Endothelial cell of hepatic sinusoid (primary cell): ENCODE data around the gene CMSS1.

ENCODE experiments used
- in situ Hi-C: cut with HindIII; loops from 2 replicates; pipeline ENCODE4 v1.10.0; 2017; ENCODE audit warnings: low sequenced_read_pairs

The CMSS1 gene

GRCh38 chr3:99817437-99818240 lies at the start of gene CMSS1:
Gene CMSS1, plus strand, starts transcription at chr3:99817862.
- in situ Hi-C loops: no loop called here

GRCh38 chr3:99768126-99768525 lies 49.5 kb upstream of the CMSS1 start:
- in situ Hi-C loops: no loop called here

GRCh38 chr3:99768808-99769501 lies 48.7 kb upstream of the CMSS1 start:
- in situ Hi-C loops: no loop called here

- in situ Hi-C loops: no loop called here
Measured at GRCh38 chr3:99772171-99772570, 45.5 kb upstream of the CMSS1 start.

- in situ Hi-C loops: no loop called here
Measured at GRCh38 chr3:99772671-99773070, 45.0 kb upstream of the CMSS1 start.

- in situ Hi-C loops: no loop called here
Measured at GRCh38 chr3:99774467-99774866, 43.2 kb upstream of the CMSS1 start.

- in situ Hi-C loops: no loop called here
Measured at GRCh38 chr3:99776516-99777209, 41.0 kb upstream of the CMSS1 start.

- in situ Hi-C loops: no loop called here
Measured at GRCh38 chr3:99777210-99777549, 40.5 kb upstream of the CMSS1 start.

- in situ Hi-C loops: no loop called here
Measured at GRCh38 chr3:99777708-99778107, 40.0 kb upstream of the CMSS1 start.

GRCh38 chr3:99780749-99781148 lies 36.9 kb upstream of the CMSS1 start:
- in situ Hi-C loops: no loop called here

- in situ Hi-C loops: no loop called here
Measured at GRCh38 chr3:99781761-99782160, 35.9 kb upstream of the CMSS1 start.

GRCh38 chr3:99783011-99783573 lies 34.6 kb upstream of the CMSS1 start:
- in situ Hi-C loops: no loop called here

- in situ Hi-C loops: no loop called here
Measured at GRCh38 chr3:99789011-99789721, 28.5 kb upstream of the CMSS1 start.

GRCh38 chr3:99794485-99794884 lies 23.2 kb upstream of the CMSS1 start:
- in situ Hi-C loops: no loop called here

- in situ Hi-C loops: no loop called here
Measured at GRCh38 chr3:99795573-99795972, 22.1 kb upstream of the CMSS1 start.

GRCh38 chr3:99799422-99799821 lies 18.2 kb upstream of the CMSS1 start:
- in situ Hi-C loops: no loop called here

- in situ Hi-C loops: no loop called here
Measured at GRCh38 chr3:99803297-99803696, 14.4 kb upstream of the CMSS1 start.

- in situ Hi-C loops: loop anchor here (5.0 kb wide), 1 partner anchor 88 kb away; no protein-coding TSS in a partner anchor
Measured at GRCh38 chr3:99805160-99805559, 12.5 kb upstream of the CMSS1 start.

- in situ Hi-C loops: loop anchor here (5.0 kb wide), 1 partner anchor 91 kb away; no protein-coding TSS in a partner anchor
Measured at GRCh38 chr3:99808163-99808794, 9.4 kb upstream of the CMSS1 start.

- in situ Hi-C loops: loop anchor here (5.0 kb wide), 1 partner anchor 92 kb away; no protein-coding TSS in a partner anchor
Measured at GRCh38 chr3:99809565-99809964, 8.1 kb upstream of the CMSS1 start.
